Activated T-cell treated with anti-CD3 and anti-CD28 coated beads, Interleukin-2, amount 50 U/mL, for 4 hours (primary cell): ENCODE results near the gene PIGC. TPM values are rescaled to one million over a fixed set of nuclear protein-coding genes. Genes with fewer than 3 reads are reported as not detected.

ENCODE experiments used
- ATAC-seq, 2 donors: fragments of 200-7000 bp; cut with Tn5 transposase; one replicate each; pipeline ENCODE4 v1.10.0; 2021
- DNase-seq: peaks from one replicate; pipeline ENCODE4 v3.0.0-alpha.2; 2020
- H3K27me3 Mint-ChIP-seq: one replicate; pipeline ENCODE4 v1.8.0; 2021; ENCODE audit warnings: low read depth, mixed read lengths
- H3K36me3 Mint-ChIP-seq: one replicate; pipeline ENCODE4 v1.8.0; 2022; ENCODE audit warnings: mixed read lengths; ENCODE audit not compliant: insufficient read depth
- H3K4me1 Mint-ChIP-seq: one replicate; pipeline ENCODE4 v1.8.0; 2021; ENCODE audit warnings: low read depth, mixed read lengths
- H3K4me3 Mint-ChIP-seq: one replicate; pipeline ENCODE4 v1.8.0; 2021; ENCODE audit warnings: mild to moderate bottlenecking, moderate library complexity, mixed read lengths
- H3K9me3 Mint-ChIP-seq: one replicate; pipeline ENCODE4 v1.8.0; 2021; ENCODE audit warnings: mixed read lengths
- total RNA-seq, 3 donors: library from RNA; stranded (reverse); gene quantifications; one replicate each; pipeline ENCODE4 v1.2.1, GENCODE V29; 2021

PIGC gene
- total RNA-seq, 3 donors from 2014 or later, result 16.8 to 19.1 (median 17.8) TPM

GRCh38 chr1:172393354-172393753 is 50.5 kb downstream of the PIGC start:
- peaks cover 65% of the 10 kb centered on the region for H3K4me1 Mint-ChIP-seq
- no peaks in the 10 kb centered on the region for H3K9me3 Mint-ChIP-seq
- ATAC-seq (no peak), DNase-seq (no peak)
- H3K4me3 Mint-ChIP-seq, result no peak overlapping the region
- no peaks in the 10 kb centered on the region for H3K36me3 Mint-ChIP-seq
- H3K27me3 Mint-ChIP-seq, result no peaks in the 10 kb centered on the region

DNA sequence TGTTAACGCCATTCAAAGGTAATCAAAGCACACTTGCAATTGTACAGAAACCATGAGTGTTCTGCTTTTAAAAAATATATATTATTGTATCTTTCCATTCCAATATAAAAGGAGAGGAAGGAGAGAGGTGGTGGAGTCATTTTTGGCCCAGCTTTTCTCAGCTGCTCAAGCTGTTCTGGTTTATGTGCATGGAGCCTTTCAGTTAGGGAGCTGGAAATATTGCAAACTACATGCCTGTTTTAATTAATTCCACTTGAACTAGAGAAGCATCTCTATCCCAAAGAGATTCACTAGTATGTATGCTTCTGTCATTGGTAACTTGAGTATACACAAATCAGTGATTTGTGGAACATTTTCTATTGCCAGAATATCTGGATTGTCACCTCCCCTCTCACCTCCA is 51.9 kb downstream of the PIGC start:
- DNase-seq (no peak), ATAC-seq (no peak)
- Mint-ChIP-seq H3K4me3 (no peak overlapping the region), H3K9me3 (no peaks in the 10 kb centered on the region), H3K36me3 (no peaks in the 10 kb centered on the region), H3K27me3 (no peaks in the 10 kb centered on the region), H3K4me1 (peaks cover 52% of the 10 kb centered on the region)

Other genes with a start within 250 kb of the PIGC start
- gene C1orf105, start 23.4 kb downstream of the PIGC start, total RNA-seq, result not detected
- 10 to 100 TPM; 19.5 to 21.5 (median 20.3) TPM for gene SUCO, start 89.1 kb upstream of the PIGC start, total RNA-seq
- gene FASLG, start 215.0 kb upstream of the PIGC start, total RNA-seq, result 10 to 100 TPM; 30.3 to 51.8 (median 47.4) TPM